Nephron progenitor cell (in vitro differentiated cells): ENCODE data around the gene ASPM.
"Not testable (repeated sequence)": the region's sequence is repeated elsewhere in the genome, so short reads cannot be mapped to it uniquely, and the experiment has no call there.

Experiments used
- DNase-seq: peaks from one replicate; pipeline ENCODE4 v3.0.0; 2021
- H3K27ac Mint-ChIP-seq: 2 replicates; pipeline ENCODE4 v1.8.0; 2021; ENCODE audit warnings: mild to moderate bottlenecking, moderate library complexity, mixed read lengths
- H3K27me3 Mint-ChIP-seq: 2 replicates; pipeline ENCODE4 v1.8.0; 2021; ENCODE audit warnings: mild to moderate bottlenecking, low read depth, mixed read lengths; ENCODE audit not compliant: poor library complexity
- H3K36me3 Mint-ChIP-seq: 2 replicates; pipeline ENCODE4 v1.8.0; 2021; ENCODE audit warnings: low read depth, mixed read lengths
- H3K4me1 Mint-ChIP-seq: 2 replicates; pipeline ENCODE4 v1.8.0; 2021; ENCODE audit warnings: mixed read lengths
- H3K4me3 Mint-ChIP-seq: 2 replicates; pipeline ENCODE4 v1.8.0; 2021; ENCODE audit warnings: mild to moderate bottlenecking, moderate library complexity, mixed read lengths
- H3K9me3 Mint-ChIP-seq: 2 replicates; pipeline ENCODE4 v1.8.0; 2021; ENCODE audit warnings: mild to moderate bottlenecking, moderate library complexity, mixed read lengths
- TF ChIP-seq, protein P1 (sequence below): fragments of 200-600 bp; sonication (generic); IDR thresholded peaks from 2 replicates; pipeline ENCODE4 v1.5.0; 2021; ENCODE audit warnings: antibody characterized with exemption

ASPM gene

DNA sequence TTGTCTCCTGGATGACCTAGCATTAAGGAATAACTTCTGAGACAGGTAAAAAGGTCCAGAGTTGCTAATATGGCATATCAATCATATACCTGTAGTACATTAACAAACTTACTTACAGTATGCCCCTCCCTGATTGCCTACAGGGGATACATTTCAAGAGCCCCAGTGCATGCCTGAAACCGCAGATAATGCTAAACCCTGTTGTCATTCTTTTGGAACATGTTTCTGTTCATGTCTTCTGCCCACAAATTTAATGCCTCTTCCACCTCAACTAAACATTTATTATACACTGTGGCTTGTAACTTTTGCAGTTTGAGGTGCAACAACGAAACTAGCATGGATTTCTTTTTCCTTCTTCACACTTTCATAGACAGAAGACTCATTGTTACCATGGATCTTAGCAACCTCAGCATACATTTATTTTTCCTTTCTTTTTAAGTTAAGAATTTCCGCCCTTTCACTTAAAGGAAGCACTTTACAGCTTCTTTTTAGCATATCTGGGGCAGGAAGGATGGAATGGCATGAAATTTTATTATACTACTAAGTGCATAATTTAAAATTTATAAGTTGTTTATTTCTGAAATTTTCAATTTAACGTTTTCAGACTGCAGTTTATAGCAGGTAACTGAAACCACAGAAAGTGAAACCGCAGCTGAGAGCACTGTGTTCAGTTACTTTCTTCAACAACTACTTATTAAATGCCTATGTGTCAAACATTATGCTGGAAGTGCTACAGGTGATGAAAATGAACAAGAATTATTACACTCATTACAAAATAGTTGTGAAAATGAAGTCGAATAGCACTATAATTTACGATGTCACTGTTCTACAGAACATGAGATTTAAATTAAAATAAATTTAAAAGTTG lies 104.7 kb downstream of the ASPM start:
- H3K4me1 Mint-ChIP-seq, result no peaks in the 10 kb centered on the region
- TF ChIP-seq, protein P1, sequence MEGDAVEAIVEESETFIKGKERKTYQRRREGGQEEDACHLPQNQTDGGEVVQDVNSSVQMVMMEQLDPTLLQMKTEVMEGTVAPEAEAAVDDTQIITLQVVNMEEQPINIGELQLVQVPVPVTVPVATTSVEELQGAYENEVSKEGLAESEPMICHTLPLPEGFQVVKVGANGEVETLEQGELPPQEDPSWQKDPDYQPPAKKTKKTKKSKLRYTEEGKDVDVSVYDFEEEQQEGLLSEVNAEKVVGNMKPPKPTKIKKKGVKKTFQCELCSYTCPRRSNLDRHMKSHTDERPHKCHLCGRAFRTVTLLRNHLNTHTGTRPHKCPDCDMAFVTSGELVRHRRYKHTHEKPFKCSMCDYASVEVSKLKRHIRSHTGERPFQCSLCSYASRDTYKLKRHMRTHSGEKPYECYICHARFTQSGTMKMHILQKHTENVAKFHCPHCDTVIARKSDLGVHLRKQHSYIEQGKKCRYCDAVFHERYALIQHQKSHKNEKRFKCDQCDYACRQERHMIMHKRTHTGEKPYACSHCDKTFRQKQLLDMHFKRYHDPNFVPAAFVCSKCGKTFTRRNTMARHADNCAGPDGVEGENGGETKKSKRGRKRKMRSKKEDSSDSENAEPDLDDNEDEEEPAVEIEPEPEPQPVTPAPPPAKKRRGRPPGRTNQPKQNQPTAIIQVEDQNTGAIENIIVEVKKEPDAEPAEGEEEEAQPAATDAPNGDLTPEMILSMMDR, result no peak
- no peaks in the 10 kb centered on the region for H3K9me3 Mint-ChIP-seq
- H3K4me3 Mint-ChIP-seq, result no peak overlapping the region
- no peak overlapping the region for H3K27ac Mint-ChIP-seq
- peaks cover 4% of the 10 kb centered on the region for H3K27me3 Mint-ChIP-seq
- no peak for DNase-seq
- no peaks in the 10 kb centered on the region for H3K36me3 Mint-ChIP-seq

DNA sequence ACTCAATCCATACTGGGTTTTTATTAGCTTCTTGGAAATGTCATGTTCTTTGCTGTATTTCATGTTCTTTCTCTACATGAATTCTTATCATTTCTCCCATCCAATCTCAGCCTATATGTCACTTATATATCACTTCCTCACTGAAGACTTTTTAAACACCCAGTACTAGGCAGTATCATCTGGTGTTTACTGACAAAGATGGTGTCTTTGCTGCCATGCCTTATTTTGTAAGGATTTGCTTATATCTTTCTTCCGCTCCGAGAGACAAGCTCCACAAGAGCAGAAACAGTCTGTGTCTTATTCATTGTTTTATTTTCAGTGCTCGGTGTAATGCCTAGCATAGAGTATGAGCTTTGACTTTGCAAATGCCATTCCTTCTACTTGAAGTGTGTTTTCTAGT lies 109.6 kb downstream of the ASPM start:
- peak overlapping the region; percentile 0 for H3K27ac Mint-ChIP-seq
- no peaks in the 10 kb centered on the region for H3K4me1 Mint-ChIP-seq
- TF ChIP-seq, protein P1, result no peak
- no peak for DNase-seq
- H3K9me3 Mint-ChIP-seq, result no peaks in the 10 kb centered on the region
- no peak overlapping the region for H3K4me3 Mint-ChIP-seq
- no peaks in the 10 kb centered on the region for H3K27me3 Mint-ChIP-seq
- H3K36me3 Mint-ChIP-seq, result no peaks in the 10 kb centered on the region

DNA sequence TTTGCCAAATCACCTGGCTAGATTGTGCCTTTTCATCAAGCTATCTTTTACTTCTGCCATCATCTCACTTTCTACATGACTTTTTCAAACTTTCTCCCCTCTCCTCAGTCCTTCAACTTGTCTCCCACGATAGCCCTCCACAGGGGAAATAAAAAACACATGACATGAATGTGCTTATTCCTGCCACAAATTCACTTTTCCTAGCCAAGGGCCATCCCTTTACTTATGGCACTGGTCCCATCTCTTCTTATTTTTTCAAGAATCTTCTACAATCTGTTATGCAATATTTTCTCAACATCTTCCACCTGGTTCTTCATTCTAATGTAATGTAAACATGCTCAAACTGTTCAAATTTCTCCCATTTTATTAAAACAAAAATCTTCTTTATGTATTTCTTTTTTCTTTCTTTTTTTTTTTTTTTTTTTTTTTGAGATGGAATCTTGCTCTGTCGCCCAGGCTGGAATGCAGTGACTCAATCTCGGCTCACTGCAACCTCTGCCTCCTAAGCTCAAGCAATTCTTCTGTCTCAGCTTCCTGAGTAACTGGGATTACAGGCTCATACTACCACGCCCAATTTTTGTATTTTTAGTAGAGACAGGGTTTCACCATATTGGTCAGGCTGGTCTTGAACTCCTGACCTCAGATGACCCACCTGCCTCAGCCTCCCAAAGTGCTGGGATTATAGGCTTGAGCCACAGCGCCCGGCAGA lies 111.7 kb downstream of the ASPM start:
- H3K9me3 Mint-ChIP-seq, H3K4me1 Mint-ChIP-seq, H3K27ac Mint-ChIP-seq, H3K4me3 Mint-ChIP-seq, H3K27me3 Mint-ChIP-seq, DNase-seq, H3K36me3 Mint-ChIP-seq: not testable (repeated sequence)
